ENCODE data around the gene PBOV1. TPM values are rescaled to one million over a fixed set of nuclear protein-coding genes. Genes with fewer than 3 reads are reported as not detected.

PBOV1 gene
- total RNA-seq, 1 donor from 2014 or later: not detected

DNA sequence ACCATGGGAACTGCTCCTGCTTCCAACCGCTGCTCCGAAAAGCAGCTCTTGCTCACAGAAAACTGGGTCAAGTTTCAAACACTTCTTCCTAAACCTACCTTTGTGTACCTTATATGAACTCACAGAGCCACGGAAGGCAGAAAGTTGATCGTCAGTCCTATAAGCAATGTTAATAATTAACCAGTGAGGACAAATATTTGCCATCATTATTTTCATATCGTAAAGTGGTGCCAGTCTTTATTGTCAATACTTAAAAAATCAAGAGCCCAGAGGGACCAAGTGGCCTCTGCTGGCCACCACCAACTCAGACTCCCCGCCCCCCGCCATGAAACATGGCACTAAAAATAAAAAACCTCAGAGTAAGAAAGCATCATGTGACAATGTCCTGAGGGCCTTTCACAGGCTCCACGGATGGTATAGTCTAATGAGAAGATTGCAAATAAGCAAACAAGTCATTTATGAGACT is 9.1 kb upstream of the PBOV1 start:
- intact Hi-C loops (cut with DNase I): no loop called here

DNA sequence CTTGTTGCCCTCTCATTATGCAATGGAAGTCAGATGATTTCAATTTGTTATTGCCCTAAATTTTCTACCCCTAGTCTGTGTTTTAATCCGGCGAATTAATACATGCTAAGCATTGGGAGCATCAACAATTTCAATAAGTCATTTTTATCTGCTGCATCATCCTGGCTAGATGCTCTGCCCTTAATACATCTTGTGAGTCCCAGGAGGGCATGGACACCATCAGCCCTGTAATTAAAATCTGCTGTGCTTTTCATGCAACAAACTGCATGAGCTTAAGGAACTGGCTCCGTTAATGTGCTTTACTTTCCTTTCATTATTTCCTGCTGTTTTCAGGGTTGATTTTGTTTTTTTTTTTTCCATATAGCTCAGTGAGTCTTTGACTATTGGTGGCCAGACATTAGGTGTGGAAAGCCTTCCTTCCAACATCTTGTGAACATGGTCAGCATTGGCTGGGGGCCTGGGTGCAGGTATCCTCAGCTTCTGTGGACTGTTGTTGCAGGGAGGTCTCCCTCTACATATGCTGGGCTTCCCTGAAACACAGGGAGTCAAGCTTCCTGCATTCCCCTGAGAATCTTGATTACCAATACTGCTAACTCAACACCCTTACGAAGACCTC is 8.5 kb upstream of the PBOV1 start:
- H3K27me3 ChIP-seq: no peaks in the 10 kb centered on the region
- no peak overlapping the region for H3K4me3 ChIP-seq
- DNase-seq (ENCODE audit: extremely low spot score in 2 of 2): no peak
- H3K4me1 ChIP-seq: no peaks in the 10 kb centered on the region
- no peak for TF ChIP-seq POLR2AphosphoS5 (IDR thresholded peaks at IDR 0.05; ENCODE audit: insufficient read depth in 1 of 2, low read depth in 1 of 2)
- TF ChIP-seq, protein P1, sequence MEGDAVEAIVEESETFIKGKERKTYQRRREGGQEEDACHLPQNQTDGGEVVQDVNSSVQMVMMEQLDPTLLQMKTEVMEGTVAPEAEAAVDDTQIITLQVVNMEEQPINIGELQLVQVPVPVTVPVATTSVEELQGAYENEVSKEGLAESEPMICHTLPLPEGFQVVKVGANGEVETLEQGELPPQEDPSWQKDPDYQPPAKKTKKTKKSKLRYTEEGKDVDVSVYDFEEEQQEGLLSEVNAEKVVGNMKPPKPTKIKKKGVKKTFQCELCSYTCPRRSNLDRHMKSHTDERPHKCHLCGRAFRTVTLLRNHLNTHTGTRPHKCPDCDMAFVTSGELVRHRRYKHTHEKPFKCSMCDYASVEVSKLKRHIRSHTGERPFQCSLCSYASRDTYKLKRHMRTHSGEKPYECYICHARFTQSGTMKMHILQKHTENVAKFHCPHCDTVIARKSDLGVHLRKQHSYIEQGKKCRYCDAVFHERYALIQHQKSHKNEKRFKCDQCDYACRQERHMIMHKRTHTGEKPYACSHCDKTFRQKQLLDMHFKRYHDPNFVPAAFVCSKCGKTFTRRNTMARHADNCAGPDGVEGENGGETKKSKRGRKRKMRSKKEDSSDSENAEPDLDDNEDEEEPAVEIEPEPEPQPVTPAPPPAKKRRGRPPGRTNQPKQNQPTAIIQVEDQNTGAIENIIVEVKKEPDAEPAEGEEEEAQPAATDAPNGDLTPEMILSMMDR (IDR thresholded peaks at IDR 0.05): no peak
- TF ChIP-seq POLR2A (IDR thresholded peaks at IDR 0.05): no peak
- intact Hi-C loops (cut with DNase I): no loop called here
- H3K9me3 ChIP-seq: no peaks in the 10 kb centered on the region
- no peak overlapping the region for H3K27ac ChIP-seq
- H3K36me3 ChIP-seq: no peaks in the 10 kb centered on the region

More for the DNA sequence above, 9.1 kb upstream of the PBOV1 start:
- Histone ChIP-seq H3K4me3 (no peak overlapping the region), H3K4me1 (no peaks in the 10 kb centered on the region), H3K9me3 (no peaks in the 10 kb centered on the region), H3K36me3 (no peaks in the 10 kb centered on the region), H3K27ac (no peak overlapping the region), H3K27me3 (no peaks in the 10 kb centered on the region)
- TF ChIP-seq, protein P1 (IDR thresholded peaks at IDR 0.05): no peak
- TF ChIP-seq POLR2A (IDR thresholded peaks at IDR 0.05): no peak
- TF ChIP-seq POLR2AphosphoS5 (IDR thresholded peaks at IDR 0.05; ENCODE audit: insufficient read depth in 1 of 2, low read depth in 1 of 2): no peak
- DNase-seq (ENCODE audit: extremely low spot score in 2 of 2): no peak

DNA sequence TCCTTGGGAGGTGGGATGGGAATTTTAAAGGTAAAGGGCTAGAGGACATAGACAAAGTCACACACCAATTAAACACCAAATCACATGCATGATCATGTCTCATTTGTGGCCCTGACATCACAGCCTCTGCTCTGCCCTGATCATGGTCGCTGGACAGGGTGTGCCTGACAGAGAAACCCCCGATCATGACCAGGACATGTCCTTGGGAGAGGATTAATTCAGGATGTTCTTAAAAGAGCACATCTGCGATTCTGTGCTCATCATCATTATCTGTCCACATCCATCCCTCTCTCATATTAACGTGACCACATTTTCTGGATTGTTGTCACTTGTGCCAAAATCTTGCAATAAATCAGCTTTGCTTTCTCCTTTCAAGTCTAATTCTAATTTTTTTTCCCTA is 7.7 kb upstream of the PBOV1 start:
- no peaks in the 10 kb centered on the region for H3K27me3 ChIP-seq
- H3K4me3 ChIP-seq: no peak overlapping the region
- H3K27ac ChIP-seq: no peak overlapping the region
- no peaks in the 10 kb centered on the region for H3K36me3 ChIP-seq
- intact Hi-C loops (cut with DNase I): no loop called here
- TF ChIP-seq POLR2AphosphoS5 (IDR thresholded peaks at IDR 0.05; ENCODE audit: insufficient read depth in 1 of 2, low read depth in 1 of 2) (no peak), POLR2A (IDR thresholded peaks at IDR 0.05) (no peak)
- TF ChIP-seq, protein P1 (IDR thresholded peaks at IDR 0.05): no peak
- DNase-seq (ENCODE audit: extremely low spot score in 2 of 2): no peak
- no peaks in the 10 kb centered on the region for H3K4me1 ChIP-seq
- no peaks in the 10 kb centered on the region for H3K9me3 ChIP-seq

DNA sequence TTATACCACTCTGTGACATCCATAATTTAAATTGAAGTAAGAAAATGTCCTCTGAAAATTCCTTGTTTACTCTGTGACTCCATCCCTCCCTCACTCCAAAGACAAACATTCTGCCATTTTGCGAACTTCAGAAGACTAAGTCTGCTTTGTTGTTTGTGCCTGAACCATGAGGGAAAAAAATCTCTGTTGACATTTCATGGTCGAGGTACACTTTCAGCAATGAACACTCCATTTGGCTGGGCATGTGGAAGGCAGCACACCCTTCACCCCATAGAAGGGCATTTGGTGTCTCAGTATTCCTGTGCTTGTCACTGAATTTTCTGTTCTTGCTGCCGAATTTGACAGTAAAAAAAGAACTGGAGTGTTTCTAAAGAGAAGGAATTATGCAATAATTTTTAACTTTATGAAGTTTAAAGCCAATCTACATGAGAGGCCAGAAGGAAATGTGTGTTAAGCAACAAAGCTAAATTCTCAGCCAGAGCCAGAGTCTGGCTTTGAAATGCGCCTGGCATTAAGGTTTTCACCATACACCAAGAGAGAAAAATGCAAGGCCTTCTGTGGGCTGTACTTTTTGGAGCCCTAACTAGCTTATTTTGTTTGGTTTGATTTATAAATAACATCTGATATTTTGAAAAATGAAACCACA is 4.7 kb upstream of the PBOV1 start:
- TF ChIP-seq POLR2AphosphoS5 (IDR thresholded peaks at IDR 0.05; ENCODE audit: insufficient read depth in 1 of 2, low read depth in 1 of 2) (no peak), POLR2A (IDR thresholded peaks at IDR 0.05) (no peak)
- TF ChIP-seq, protein P1 (IDR thresholded peaks at IDR 0.05): no peak
- H3K27me3 ChIP-seq: no peaks in the 10 kb centered on the region
- H3K9me3 ChIP-seq: no peaks in the 10 kb centered on the region
- no peak for DNase-seq (ENCODE audit: extremely low spot score in 2 of 2)
- intact Hi-C loops (cut with DNase I): no loop called here
- no peak overlapping the region for H3K4me3 ChIP-seq
- H3K36me3 ChIP-seq: no peaks in the 10 kb centered on the region
- H3K4me1 ChIP-seq: no peaks in the 10 kb centered on the region
- no peak overlapping the region for H3K27ac ChIP-seq

DNA sequence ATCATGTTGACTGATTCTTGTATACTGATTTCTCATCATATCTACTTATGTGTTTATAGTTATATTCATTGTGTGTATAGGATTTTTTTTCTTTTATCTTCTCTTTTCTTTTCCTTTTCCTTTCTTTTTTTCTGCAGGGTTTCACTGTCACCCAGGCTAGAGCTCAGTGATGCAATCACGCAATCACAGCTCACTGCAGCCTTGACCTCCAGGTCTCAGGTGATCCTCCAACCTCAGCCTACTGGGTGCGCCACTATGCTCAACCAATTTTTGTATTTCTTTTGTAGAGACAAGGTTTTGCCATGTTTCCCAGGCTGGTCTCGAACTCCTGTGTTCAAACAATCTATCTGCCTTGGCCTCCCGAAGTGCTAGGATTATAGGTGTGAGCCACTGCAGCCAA is 1.6 kb upstream of the PBOV1 start:
- intact Hi-C loops (cut with DNase I): no loop called here
- Histone ChIP-seq H3K9me3 (no peaks in the 10 kb centered on the region), H3K27ac (no peak overlapping the region), H3K4me3 (no peak overlapping the region), H3K27me3 (no peaks in the 10 kb centered on the region), H3K36me3 (no peaks in the 10 kb centered on the region), H3K4me1 (no peaks in the 10 kb centered on the region)
- no peak for DNase-seq (ENCODE audit: extremely low spot score in 2 of 2)
- TF ChIP-seq POLR2A (IDR thresholded peaks at IDR 0.05): no peak
- TF ChIP-seq POLR2AphosphoS5 (IDR thresholded peaks at IDR 0.05; ENCODE audit: insufficient read depth in 1 of 2, low read depth in 1 of 2): no peak
- TF ChIP-seq, protein P1 (IDR thresholded peaks at IDR 0.05): no peak
